ENCODE data around the gene ADAMTS3.

DNA sequence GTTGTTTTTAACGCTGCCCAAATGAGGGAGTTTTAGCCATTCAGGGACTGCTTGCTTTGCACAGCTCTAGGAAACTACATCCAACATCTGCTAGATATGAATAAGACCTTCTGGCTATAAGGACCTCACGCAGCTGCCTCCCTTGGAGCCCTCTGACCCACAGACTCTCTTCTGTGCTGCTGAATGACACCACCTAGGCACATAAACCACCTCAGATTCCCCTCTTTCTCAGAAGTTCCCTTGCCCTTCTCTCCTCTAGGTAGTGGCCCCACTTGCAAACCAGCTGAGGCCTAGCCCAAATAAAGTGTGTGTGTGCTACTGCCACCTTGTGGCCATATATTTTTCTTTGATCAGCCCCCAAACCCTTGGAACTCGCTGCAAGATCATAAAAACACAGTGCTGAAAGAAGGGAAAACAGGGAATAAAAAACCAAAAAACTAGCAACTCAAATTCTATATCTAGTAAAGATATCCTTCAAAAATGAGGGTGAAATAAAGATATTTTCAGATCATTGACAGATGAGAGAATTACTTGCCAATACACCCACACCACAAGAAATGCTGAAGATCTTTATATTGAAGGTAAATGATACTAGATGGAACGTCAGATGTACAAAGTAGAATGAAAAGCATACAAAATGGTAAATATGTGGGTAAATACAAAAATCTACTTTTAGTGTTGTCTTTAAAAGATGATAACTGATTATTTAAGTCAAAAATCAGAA lies 265.9 kb downstream of the ADAMTS3 start:
- TF ChIP-seq EP300 (IDR thresholded peaks at IDR 0.05) = no peak
- no peak for TF ChIP-seq POLR2AphosphoS5 (IDR thresholded peaks at IDR 0.05)
- TF ChIP-seq, protein P1, sequence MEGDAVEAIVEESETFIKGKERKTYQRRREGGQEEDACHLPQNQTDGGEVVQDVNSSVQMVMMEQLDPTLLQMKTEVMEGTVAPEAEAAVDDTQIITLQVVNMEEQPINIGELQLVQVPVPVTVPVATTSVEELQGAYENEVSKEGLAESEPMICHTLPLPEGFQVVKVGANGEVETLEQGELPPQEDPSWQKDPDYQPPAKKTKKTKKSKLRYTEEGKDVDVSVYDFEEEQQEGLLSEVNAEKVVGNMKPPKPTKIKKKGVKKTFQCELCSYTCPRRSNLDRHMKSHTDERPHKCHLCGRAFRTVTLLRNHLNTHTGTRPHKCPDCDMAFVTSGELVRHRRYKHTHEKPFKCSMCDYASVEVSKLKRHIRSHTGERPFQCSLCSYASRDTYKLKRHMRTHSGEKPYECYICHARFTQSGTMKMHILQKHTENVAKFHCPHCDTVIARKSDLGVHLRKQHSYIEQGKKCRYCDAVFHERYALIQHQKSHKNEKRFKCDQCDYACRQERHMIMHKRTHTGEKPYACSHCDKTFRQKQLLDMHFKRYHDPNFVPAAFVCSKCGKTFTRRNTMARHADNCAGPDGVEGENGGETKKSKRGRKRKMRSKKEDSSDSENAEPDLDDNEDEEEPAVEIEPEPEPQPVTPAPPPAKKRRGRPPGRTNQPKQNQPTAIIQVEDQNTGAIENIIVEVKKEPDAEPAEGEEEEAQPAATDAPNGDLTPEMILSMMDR (IDR thresholded peaks at IDR 0.05) = peak in 5 of 7 experiments; percentile 22 to 68 (median 47)

Measured in stomach (tissue), 4 donors.